K562 (cell line): ENCODE results near the gene VPS35. TPM values are rescaled to one million over a fixed set of nuclear protein-coding genes. Genes with fewer than 3 reads are reported as not detected.
A peak's percentile ranks its signal among the peaks of the same experiment; 100 is the strongest.

Experiments used
- BRD9 ChIP-seq: fragments of 450-650 bp; IDR thresholded peaks from 2 replicates; pipeline ENCODE4 v1.6.1; 2018; ENCODE audit warnings: low read depth; ENCODE audit not compliant: partially characterized antibody
- DMBX1 ChIP-seq: fragments of 250-450 bp; sonication (Bioruptor Pico); IDR thresholded peaks from 2 replicates; pipeline ENCODE4 v1.8.0; 2022; ENCODE audit warnings: inconsistent platforms, mild to moderate bottlenecking, moderate library complexity, borderline replicate concordance
- EP300 ChIP-seq: IDR thresholded peaks from 2 replicates; pipeline ENCODE4 v1.6.1; 2012; ENCODE audit warnings: low read length, improper control_type of control experiment
- EP400 ChIP-seq: fragments of 450-650 bp; IDR thresholded peaks from 2 replicates; pipeline ENCODE4 v1.6.1; 2017; ENCODE audit warnings: antibody characterized with exemption, mild to moderate bottlenecking, moderate library complexity
- GTF2E2 ChIP-seq: fragments of 200-800 bp; sonication (Bioruptor generic); IDR thresholded peaks from 2 replicates; pipeline ENCODE4 v1.6.1; 2016; ENCODE audit warnings: missing genetic modification characterization, missing compliant biosample characterization
- MCM2 ChIP-seq: fragments of 450-650 bp; IDR thresholded peaks from 2 replicates; pipeline ENCODE4 v1.6.1; 2017; ENCODE audit warnings: low read depth, mild to moderate bottlenecking
- NFRKB ChIP-seq: fragments of 450-650 bp; IDR thresholded peaks from 2 replicates; pipeline ENCODE4 v1.6.1; 2016; ENCODE audit warnings: low read depth
- NR1H2 ChIP-seq: sonication (generic); formaldehyde crosslinking; IDR thresholded peaks from 2 replicates; pipeline ENCODE4 v1.4.0; 2020; ENCODE audit warnings: mild to moderate bottlenecking, missing genetic modification reagents
- SOX6 ChIP-seq: fragments of 450-650 bp; IDR thresholded peaks from 2 replicates; pipeline ENCODE4 v1.6.1; 2014; ENCODE audit warnings: mild to moderate bottlenecking
- TCF7 ChIP-seq: sonication (generic); IDR thresholded peaks from 2 replicates; pipeline ENCODE4 v1.6.1; 2016; ENCODE audit warnings: antibody characterized with exemption, borderline replicate concordance
- XRCC5 ChIP-seq: fragments of 200-400 bp; formaldehyde crosslinking; IDR thresholded peaks from 2 replicates; pipeline ENCODE4 v1.6.1; 2017; ENCODE audit warnings: low read depth, mild to moderate bottlenecking, low read length
- ZNF584 ChIP-seq: fragments of 200-800 bp; sonication (Bioruptor generic); IDR thresholded peaks from 2 replicates; pipeline ENCODE4 v1.6.1; 2016; ENCODE audit warnings: low read depth, mild to moderate bottlenecking, missing genetic modification characterization, missing compliant biosample characterization
- polyA plus RNA-seq, 8 experiments: library from polyadenylated mRNA; depleted of rRNA in 4 of 8; stranded (reverse) in 5 of 8; unstranded in 3 of 8; fragments of >200 nt; fragmentation: Nextera tagmentation in 2 of 8; fragmentation: Illumina TruSeq in 1 of 8; extraction: Ambion mirVana in 2 of 8; extraction: Trizol in 1 of 8; gene quantifications; 2 replicates each; pipeline versions ENCODE4 v1.2.1 to v1.2.3, GENCODE V29; 2011 to 2014; ENCODE audit warnings: inconsistent platforms in 1 of 8, missing spikeins in 1 of 8
- total RNA-seq, 7 experiments: library from RNA; depleted of rRNA in 6 of 7; stranded (reverse); fragments of >200 nt in 6 of 7; fragmentation: Illumina TruSeq in 2 of 7; extraction: Trizol in 2 of 7; gene quantifications; 2 replicates each; pipeline versions ENCODE4 v1.2.1 to v1.2.3, GENCODE V29; 2011 to 2021; ENCODE audit warnings: low replicate concordance in 1 of 7
- TF ChIP-seq, protein P1 (sequence below): fragments of 450-650 bp; IDR thresholded peaks from 2 replicates; pipeline ENCODE4 v1.7.1; 2018; ENCODE audit warnings: mild to moderate bottlenecking, low read depth; ENCODE audit not compliant: partially characterized antibody
- TF ChIP-seq, protein P2 (sequence below): sonication (generic); formaldehyde crosslinking; IDR thresholded peaks from 2 replicates; pipeline ENCODE4 v1.8.1; 2023; ENCODE audit warnings: missing genetic modification reagents, mild to moderate bottlenecking, borderline replicate concordance

VPS35 gene
- total and polyA plus RNA-seq, 9 of the 15 experiments (the other 6 are each of a cell fraction or from before 2014, with no cell fraction given): 32.7 to 131 (median 66.2) TPM

GRCh38 chr16:46688101-46688653 is 801 bp downstream of the VPS35 start (continued):
- TF ChIP-seq, protein P1, sequence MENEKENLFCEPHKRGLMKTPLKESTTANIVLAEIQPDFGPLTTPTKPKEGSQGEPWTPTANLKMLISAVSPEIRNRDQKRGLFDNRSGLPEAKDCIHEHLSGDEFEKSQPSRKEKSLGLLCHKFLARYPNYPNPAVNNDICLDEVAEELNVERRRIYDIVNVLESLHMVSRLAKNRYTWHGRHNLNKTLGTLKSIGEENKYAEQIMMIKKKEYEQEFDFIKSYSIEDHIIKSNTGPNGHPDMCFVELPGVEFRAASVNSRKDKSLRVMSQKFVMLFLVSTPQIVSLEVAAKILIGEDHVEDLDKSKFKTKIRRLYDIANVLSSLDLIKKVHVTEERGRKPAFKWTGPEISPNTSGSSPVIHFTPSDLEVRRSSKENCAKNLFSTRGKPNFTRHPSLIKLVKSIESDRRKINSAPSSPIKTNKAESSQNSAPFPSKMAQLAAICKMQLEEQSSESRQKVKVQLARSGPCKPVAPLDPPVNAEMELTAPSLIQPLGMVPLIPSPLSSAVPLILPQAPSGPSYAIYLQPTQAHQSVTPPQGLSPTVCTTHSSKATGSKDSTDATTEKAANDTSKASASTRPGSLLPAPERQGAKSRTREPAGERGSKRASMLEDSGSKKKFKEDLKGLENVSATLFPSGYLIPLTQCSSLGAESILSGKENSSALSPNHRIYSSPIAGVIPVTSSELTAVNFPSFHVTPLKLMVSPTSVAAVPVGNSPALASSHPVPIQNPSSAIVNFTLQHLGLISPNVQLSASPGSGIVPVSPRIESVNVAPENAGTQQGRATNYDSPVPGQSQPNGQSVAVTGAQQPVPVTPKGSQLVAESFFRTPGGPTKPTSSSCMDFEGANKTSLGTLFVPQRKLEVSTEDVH: no peak
- peak; percentile 82 for TF ChIP-seq SOX6
- no peak for TF ChIP-seq NR1H2 (CRISPR knock-in tag)
- 0 out of 2 replicates have a peak, but pooled peaks have one; percentile 29 for TF ChIP-seq GTF2E2 (tag)
- TF ChIP-seq EP300: peak; percentile 3; the same call in 1 of the 2 replicates
- no peak for TF ChIP-seq TCF7
- no peak for TF ChIP-seq DMBX1
- TF ChIP-seq, protein P2, sequence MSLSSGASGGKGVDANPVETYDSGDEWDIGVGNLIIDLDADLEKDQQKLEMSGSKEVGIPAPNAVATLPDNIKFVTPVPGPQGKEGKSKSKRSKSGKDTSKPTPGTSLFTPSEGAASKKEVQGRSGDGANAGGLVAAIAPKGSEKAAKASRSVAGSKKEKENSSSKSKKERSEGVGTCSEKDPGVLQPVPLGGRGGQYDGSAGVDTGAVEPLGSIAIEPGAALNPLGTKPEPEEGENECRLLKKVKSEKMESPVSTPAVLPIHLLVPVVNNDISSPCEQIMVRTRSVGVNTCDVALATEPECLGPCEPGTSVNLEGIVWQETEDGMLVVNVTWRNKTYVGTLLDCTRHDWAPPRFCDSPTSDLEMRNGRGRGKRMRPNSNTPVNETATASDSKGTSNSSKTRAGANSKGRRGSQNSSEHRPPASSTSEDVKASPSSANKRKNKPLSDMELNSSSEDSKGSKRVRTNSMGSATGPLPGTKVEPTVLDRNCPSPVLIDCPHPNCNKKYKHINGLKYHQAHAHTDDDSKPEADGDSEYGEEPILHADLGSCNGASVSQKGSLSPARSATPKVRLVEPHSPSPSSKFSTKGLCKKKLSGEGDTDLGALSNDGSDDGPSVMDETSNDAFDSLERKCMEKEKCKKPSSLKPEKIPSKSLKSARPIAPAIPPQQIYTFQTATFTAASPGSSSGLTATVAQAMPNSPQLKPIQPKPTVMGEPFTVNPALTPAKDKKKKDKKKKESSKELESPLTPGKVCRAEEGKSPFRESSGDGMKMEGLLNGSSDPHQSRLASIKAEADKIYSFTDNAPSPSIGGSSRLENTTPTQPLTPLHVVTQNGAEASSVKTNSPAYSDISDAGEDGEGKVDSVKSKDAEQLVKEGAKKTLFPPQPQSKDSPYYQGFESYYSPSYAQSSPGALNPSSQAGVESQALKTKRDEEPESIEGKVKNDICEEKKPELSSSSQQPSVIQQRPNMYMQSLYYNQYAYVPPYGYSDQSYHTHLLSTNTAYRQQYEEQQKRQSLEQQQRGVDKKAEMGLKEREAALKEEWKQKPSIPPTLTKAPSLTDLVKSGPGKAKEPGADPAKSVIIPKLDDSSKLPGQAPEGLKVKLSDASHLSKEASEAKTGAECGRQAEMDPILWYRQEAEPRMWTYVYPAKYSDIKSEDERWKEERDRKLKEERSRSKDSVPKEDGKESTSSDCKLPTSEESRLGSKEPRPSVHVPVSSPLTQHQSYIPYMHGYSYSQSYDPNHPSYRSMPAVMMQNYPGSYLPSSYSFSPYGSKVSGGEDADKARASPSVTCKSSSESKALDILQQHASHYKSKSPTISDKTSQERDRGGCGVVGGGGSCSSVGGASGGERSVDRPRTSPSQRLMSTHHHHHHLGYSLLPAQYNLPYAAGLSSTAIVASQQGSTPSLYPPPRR (CRISPR knock-in tag): no peak
- TF ChIP-seq NFRKB: 0 out of 2 replicates have a peak, but pooled peaks have one; percentile 3
- TF ChIP-seq ZNF584 (CRISPR knock-in tag): no peak
- no peak for TF ChIP-seq XRCC5
- TF ChIP-seq MCM2: no peak
- no peak for TF ChIP-seq EP400
- no peak for TF ChIP-seq BRD9
